Measurements from ENCODE around the gene HTRA3. TPM values are rescaled to one million over a fixed set of nuclear protein-coding genes. Genes with fewer than 3 reads are reported as not detected.

The HTRA3 gene
- total and polyA plus RNA-seq, 5 donors = 52.8 to 133 (median 89.3) TPM

DNA sequence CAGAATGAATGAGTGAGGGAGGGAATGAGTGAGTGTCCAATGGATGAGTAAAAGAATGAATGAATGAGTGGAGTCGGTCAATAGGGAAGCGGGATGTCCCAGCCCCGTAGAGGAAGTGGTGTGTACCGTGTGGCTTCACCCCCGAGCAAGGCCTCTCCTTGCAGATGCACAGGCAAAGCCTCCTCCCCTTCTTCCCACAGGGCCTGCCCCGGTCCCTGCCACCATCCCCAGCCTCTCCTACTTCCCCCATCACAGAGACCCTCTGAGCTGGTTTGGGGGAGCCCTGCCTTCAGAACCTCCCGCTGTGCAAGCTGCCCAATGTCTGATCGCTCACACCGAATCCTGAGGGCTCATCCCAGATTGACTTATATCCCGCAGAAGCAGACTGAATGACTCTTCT is 13.6 kb downstream of the HTRA3 start:
- Histone ChIP-seq H3K9me3 (ENCODE audit: control insufficient read depth, low read length) (no peaks in the 10 kb centered on the region), H3K4me3 (ENCODE audit: low read length) (no peak overlapping the region), H3K4me1 (ENCODE audit: control insufficient read depth, insufficient read depth, low read length) (no peaks in the 10 kb centered on the region), H3K27ac (ENCODE audit: low read length) (no peak overlapping the region), H3K27me3 (ENCODE audit: control insufficient read depth, insufficient read depth) (no peaks in the 10 kb centered on the region)
- intact Hi-C loops (cut with DNase I) = no loop called here
- WGBS = 79% methylated on average over 10 of the region's 10 CpGs
- peak in 2 of 3 donors; percentile 13 to 49 for DNase-seq
- ATAC-seq = no peak

DNA sequence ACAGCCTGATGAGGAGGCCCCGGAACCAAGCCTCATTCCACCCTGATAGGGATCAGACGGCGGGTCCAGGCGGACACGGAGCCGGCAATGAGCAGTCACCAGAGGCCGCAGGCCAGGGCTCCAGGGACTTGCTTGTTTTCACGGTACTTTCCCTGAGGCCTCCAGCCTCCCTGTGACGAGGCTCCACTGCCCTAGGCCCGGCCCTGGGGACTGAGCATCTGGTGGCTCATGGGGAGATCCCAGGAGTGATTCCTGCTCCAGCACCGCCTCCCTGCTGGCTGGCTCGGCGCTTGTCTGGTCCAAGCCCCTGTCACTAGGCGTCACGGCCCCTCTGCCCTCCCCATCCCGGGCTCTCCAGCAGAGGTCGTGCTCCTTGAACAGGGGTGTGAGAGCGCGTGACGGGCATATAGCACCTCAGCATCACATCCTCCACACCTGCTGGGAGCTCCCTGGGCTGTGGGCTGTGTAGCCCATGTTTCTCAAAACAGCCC is 14.1 kb downstream of the HTRA3 start:
- intact Hi-C loops (cut with DNase I) = no loop called here
- WGBS = 69% methylated on average over 20 of the region's 20 CpGs
- Histone ChIP-seq H3K4me1 (ENCODE audit: control insufficient read depth, insufficient read depth, low read length) (no peaks in the 10 kb centered on the region), H3K4me3 (ENCODE audit: low read length) (no peak overlapping the region), H3K27ac (ENCODE audit: low read length) (no peak overlapping the region), H3K27me3 (ENCODE audit: control insufficient read depth, insufficient read depth) (no peaks in the 10 kb centered on the region), H3K9me3 (ENCODE audit: control insufficient read depth, low read length) (no peaks in the 10 kb centered on the region)
- peak; percentile 42 to 76 (median 69) for DNase-seq
- ATAC-seq = no peak

DNA sequence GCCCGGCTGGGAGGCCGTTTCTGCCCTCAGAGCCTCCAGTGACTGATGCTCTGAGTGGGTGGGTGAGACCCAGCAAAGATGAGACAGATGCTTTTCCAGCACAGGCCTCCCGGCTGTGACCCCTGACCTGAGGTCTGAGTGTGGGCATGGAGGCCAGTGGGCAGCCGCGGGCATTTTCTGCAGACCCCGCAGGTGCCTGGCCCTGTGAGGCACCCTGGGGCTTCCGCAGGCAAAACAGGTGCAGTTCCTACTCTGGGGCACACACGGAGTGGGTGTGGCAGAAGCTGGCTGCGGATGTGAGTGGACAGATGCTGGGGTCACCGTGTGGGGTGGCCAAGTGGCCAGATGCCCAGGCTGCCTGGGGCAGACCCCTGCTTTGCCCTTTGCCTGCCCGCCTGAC is 14.8 kb downstream of the HTRA3 start:
- ATAC-seq (no peak), DNase-seq (peak; percentile 16 to 55 (median 34))
- Histone ChIP-seq H3K4me3 (ENCODE audit: low read length) (no peak overlapping the region), H3K27ac (ENCODE audit: low read length) (no peak overlapping the region), H3K4me1 (ENCODE audit: control insufficient read depth, insufficient read depth, low read length) (no peaks in the 10 kb centered on the region), H3K27me3 (ENCODE audit: control insufficient read depth, insufficient read depth) (no peaks in the 10 kb centered on the region), H3K9me3 (ENCODE audit: control insufficient read depth, low read length) (no peaks in the 10 kb centered on the region)
- WGBS = 78% methylated on average over 11 of the region's 11 CpGs
- intact Hi-C loops (cut with DNase I) = no loop called here

DNA sequence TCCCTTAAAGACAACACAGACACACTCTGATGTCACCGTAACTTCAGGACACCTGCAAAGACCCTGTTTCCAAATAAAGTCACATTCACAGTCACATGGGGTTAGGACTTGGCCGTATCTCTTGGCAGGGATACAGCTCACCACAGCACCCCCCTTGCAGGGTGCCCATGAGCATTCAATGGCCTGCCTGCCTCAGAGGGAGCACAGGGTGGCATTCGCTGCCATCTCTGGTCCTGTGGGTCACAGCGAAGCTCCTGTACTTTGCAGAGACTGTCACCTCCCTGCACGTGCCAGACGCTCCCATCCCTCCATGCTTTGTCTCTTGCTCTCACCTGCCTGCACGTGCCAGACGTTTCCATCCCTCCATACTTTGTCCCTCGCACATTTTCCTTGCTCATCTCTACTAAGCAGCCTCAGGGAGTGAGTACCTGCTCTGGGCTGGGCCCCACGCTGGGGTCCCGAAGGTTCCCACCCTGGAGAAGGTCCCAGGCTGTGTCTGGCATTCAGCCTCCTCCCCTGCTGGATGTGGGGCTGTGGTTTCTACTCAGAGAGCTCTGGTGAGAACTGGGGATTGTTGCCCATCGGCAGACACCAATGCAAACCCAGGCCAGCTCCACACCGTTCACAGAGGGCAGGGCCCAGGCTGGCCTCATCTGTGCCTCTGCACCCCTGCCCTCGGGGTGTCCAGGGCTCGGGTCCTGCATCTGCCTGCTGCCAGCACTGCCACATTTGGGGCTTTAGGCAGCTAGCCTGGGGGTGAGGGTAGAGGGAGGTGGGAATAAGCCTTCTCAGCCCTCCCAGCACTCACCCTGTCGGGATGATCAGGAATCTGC is 15.8 kb downstream of the HTRA3 start:
- Histone ChIP-seq H3K4me1 (ENCODE audit: control insufficient read depth, insufficient read depth, low read length) (no peaks in the 10 kb centered on the region), H3K27me3 (ENCODE audit: control insufficient read depth, insufficient read depth) (no peaks in the 10 kb centered on the region), H3K4me3 (ENCODE audit: low read length) (no peak overlapping the region), H3K9me3 (ENCODE audit: control insufficient read depth, low read length) (no peaks in the 10 kb centered on the region), H3K27ac (ENCODE audit: low read length) (no peak overlapping the region)
- WGBS = 71% methylated on average over 16 of the region's 16 CpGs
- intact Hi-C loops (cut with DNase I) = no loop called here
- DNase-seq = peak; percentile 11 to 55 (median 50)
- ATAC-seq = no peak

DNA sequence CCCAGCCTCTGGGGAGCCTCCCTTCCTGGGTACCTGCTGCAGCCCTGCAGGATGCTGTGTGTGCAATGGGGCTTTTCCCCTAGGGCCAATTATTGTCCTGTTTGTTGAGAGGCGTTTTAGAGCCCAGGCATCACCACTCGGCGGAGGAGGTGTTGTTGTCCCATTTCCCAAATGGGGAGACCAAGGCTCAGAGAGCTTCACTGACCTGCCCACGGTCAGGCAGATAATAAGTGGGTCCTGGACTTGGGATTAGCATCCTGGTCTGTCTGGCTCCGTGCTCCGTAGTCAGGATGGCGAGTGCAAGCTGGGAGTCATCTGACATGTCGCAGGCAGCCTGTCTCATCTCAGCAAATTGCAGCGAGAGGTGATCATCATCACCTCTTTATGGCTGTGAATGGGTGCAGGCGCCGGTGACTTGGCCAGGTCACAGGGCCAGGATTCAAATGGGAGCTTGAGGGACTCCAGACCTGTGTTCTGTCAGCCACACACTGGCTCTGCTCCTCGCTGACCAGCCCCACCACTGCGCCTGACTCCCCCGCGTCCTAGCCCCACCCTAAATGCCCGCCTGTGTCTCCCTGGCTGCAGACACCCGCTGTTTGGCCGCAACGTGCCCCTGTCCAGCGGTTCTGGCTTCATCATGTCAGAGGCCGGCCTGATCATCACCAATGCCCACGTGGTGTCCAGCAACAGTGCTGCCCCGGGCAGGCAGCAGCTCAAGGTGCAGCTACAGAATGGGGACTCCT is 16.6 kb downstream of the HTRA3 start:
- no peaks in the 10 kb centered on the region for H3K27me3 ChIP-seq (ENCODE audit: control insufficient read depth, insufficient read depth)
- WGBS = 68% methylated on average over 23 of the region's 23 CpGs
- no peaks in the 10 kb centered on the region for H3K9me3 ChIP-seq (ENCODE audit: control insufficient read depth, low read length)
- intact Hi-C loops (cut with DNase I) = no loop called here
- ATAC-seq (peak; percentile 8 to 37), DNase-seq (peak; percentile 35 to 77 (median 73))
- H3K4me1 ChIP-seq (ENCODE audit: control insufficient read depth, insufficient read depth, low read length) = no peaks in the 10 kb centered on the region
- H3K27ac ChIP-seq (ENCODE audit: low read length) = no peak overlapping the region
- no peak overlapping the region for H3K4me3 ChIP-seq (ENCODE audit: low read length)

DNA sequence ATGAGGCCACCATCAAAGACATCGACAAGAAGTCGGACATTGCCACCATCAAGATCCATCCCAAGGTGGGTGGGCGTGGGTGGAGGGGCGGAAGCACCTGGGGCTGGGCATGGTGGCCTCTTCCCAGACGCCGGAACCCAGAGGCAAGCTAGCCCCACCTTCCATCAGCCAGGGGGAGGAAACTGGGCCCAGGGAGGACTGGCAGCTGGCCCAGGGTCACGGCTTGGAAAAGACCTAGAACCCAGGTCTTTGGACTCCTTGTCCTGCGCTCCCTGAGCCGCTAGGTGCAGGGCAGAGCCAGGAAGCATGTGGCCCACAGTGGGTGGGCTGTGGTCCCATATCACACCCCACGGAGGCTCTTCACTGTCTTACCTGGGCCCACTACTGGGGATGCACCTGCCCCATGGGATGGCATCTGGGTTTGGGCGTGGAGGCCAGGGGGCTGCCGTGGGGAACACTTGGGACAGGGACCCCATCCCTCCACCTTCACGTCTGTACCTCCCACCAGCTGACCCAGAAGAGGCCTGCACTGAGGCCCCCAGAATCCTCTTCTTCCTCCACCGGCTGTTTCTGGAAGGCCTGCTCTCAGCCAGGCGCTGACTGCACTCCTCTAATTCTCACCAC is 17.3 kb downstream of the HTRA3 start:
- no peaks in the 10 kb centered on the region for H3K9me3 ChIP-seq (ENCODE audit: control insufficient read depth, low read length)
- H3K27me3 ChIP-seq (ENCODE audit: control insufficient read depth, insufficient read depth) = no peaks in the 10 kb centered on the region
- no peak overlapping the region for H3K27ac ChIP-seq (ENCODE audit: low read length)
- intact Hi-C loops (cut with DNase I) = no loop called here
- H3K4me3 ChIP-seq (ENCODE audit: low read length) = no peak overlapping the region
- DNase-seq = peak; percentile 26 to 55 (median 48)
- 86% methylated on average over 15 of the region's 15 CpGs for WGBS
- H3K4me1 ChIP-seq (ENCODE audit: control insufficient read depth, insufficient read depth, low read length) = no peaks in the 10 kb centered on the region
- no peak for ATAC-seq

DNA sequence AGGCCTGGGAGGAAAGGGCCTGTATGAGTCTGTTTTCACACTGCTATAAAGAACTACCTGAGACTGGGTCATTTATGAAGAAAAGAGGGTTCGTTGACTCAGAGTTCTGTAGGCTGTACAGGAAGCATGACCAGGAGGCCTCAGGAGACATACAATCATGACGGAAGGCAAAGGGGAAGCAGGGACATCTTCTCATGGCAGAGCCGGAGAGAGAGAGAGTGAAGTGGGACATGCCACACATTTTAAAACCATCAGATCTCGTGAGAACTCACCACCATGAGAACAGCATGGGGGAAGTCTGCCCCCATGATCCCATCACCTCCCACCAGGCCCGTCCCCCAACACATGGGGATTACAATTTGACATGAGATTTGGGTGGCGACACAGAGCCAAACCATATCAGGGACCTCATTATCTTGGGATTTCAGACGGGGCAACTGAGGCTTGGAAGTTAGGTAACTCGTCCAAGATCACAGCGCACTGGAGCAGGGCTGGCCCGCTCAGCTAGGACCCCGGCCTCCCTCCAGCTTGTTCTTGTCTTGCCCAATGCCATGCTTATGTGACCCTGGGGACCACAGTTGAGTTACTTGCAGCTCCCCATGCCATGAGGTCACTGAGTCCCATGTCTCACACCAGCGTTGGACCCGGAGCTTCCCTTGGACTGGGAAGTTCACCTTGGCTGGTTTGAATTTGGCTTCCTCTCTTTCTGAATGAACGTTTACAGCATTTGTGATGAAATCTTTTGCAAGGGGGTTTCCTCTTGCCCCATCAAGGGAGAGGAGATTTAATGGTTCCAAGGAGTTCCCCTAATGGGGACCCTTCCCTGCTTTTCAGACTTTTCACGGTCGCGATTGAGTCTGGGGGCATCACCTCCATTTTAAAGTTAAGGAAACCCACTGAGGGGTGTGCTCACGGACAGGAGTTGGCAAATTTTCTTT is 18.1 kb downstream of the HTRA3 start:
- peak in 2 of 3 donors; percentile 16 to 32 for DNase-seq
- Histone ChIP-seq H3K9me3 (ENCODE audit: control insufficient read depth, low read length) (no peaks in the 10 kb centered on the region), H3K27ac (ENCODE audit: low read length) (no peak overlapping the region), H3K4me3 (ENCODE audit: low read length) (no peak overlapping the region), H3K27me3 (ENCODE audit: control insufficient read depth, insufficient read depth) (no peaks in the 10 kb centered on the region), H3K4me1 (ENCODE audit: control insufficient read depth, insufficient read depth, low read length) (no peaks in the 10 kb centered on the region)
- ATAC-seq = no peak
- WGBS = 84% methylated on average over 18 of the region's 18 CpGs
- intact Hi-C loops (cut with DNase I) = no loop called here

DNA sequence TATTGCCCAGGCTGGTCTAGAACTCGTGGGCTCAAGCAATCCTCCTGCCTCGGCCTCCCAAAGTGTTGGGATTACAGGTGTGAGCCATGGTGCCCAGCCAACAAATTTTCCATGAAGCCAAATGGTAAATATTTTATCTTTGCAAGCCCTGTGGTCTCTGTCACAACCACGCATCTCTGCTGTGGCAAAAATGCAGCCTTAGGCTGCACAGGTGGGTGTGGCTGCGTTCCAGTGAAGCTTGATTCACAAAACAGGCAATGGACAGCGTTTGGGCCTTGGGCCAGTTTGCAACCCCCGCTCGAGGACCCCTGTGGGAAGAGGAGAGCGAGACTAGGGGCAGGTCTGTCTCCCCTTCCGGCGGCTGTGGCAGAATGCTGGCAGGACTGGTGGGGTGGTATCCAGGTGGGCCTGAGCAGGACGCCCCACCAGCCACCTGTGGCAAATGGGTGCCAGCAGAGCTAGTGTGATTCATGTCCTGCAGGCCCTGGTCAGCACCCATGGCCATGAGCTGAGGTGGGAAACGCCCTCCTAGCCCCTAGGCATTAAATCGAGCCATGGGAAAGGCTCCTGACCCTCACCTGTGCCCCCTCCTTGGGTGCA is 19.7 kb downstream of the HTRA3 start:
- no peaks in the 10 kb centered on the region for H3K9me3 ChIP-seq (ENCODE audit: control insufficient read depth, low read length)
- no peaks in the 10 kb centered on the region for H3K27me3 ChIP-seq (ENCODE audit: control insufficient read depth, insufficient read depth)
- DNase-seq = peak; percentile 11 to 41 (median 30)
- no peak for ATAC-seq
- H3K27ac ChIP-seq (ENCODE audit: low read length) = no peak overlapping the region
- H3K4me3 ChIP-seq (ENCODE audit: low read length) = no peak overlapping the region
- intact Hi-C loops (cut with DNase I) = no loop called here
- no peaks in the 10 kb centered on the region for H3K4me1 ChIP-seq (ENCODE audit: control insufficient read depth, insufficient read depth, low read length)
- 78% methylated on average over 13 of the region's 13 CpGs for WGBS

DNA sequence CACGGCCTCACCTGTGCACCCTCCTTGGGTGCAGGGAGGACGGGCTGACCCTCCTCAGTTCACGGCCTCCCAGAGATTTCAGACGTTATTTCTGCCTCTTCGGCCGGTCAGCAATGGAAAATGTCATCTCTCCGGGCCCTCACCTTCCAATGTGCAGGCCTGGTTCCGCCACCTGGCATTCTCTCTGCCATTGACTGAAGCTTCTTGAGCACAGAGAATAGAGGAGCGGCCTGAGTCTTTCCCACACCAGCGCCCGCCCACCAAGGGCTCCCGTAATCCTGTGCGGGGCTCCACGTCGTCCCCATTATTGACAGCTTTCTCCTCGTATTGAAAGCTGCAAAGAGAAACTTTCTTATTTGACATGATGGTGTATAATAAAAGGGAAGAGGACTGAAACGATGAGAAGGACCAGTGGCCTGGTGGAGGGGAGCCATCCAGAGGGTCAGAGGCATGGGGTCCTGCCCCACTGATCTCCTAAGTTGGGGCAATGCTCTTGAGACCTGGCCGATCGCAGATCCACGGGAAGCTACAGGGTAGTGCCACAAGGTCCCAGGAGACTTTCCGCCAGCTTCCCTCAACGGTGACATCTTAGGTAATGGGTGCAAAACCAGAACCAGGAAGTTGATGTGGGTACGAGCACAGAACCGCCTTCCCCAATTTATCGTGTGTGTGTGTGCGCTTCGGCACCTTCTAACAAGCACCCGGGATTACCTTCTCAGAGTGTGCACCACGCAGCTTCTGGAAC is 20.6 kb downstream of the HTRA3 start:
- peak; percentile 18 to 42 (median 29) for DNase-seq
- no peak overlapping the region for H3K4me3 ChIP-seq (ENCODE audit: low read length)
- H3K9me3 ChIP-seq (ENCODE audit: control insufficient read depth, low read length) = no peaks in the 10 kb centered on the region
- ATAC-seq = no peak
- no peaks in the 10 kb centered on the region for H3K4me1 ChIP-seq (ENCODE audit: control insufficient read depth, insufficient read depth, low read length)
- no peak overlapping the region for H3K27ac ChIP-seq (ENCODE audit: low read length)
- no peaks in the 10 kb centered on the region for H3K27me3 ChIP-seq (ENCODE audit: control insufficient read depth, insufficient read depth)
- intact Hi-C loops (cut with DNase I) = no loop called here
- 93% methylated on average over 29 of the region's 29 CpGs for WGBS

DNA sequence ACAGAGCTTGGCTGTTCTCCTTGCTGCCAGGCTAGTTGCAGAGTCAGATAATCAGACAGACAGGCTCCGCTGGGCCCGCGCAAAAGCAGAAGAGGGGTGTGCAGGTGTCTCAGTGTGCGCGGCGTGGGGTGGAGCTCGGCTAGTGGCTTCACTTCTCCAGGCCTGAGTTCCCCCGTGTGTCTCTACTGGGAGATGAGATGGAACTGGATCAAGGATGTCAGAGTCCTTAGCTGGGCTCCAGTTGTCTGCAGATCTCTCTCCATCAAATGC is 21.1 kb downstream of the HTRA3 start:
- Histone ChIP-seq H3K27me3 (ENCODE audit: control insufficient read depth, insufficient read depth) (no peaks in the 10 kb centered on the region), H3K9me3 (ENCODE audit: control insufficient read depth, low read length) (no peaks in the 10 kb centered on the region), H3K27ac (ENCODE audit: low read length) (no peak overlapping the region), H3K4me3 (ENCODE audit: low read length) (no peak overlapping the region), H3K4me1 (ENCODE audit: control insufficient read depth, insufficient read depth, low read length) (no peaks in the 10 kb centered on the region)
- 91% methylated on average over 8 of the region's 8 CpGs for WGBS
- intact Hi-C loops (cut with DNase I) = no loop called here
- no peak for ATAC-seq
- DNase-seq = peak; percentile 10 to 28 (median 24)

Measured in right cardiac atrium (tissue), 5 donors.